ENCODE results near the gene PUSL1.
"Not testable (repeated sequence)": the region's sequence is repeated elsewhere in the genome, so short reads cannot be mapped to it uniquely, and the experiment has no call there.

PUSL1 gene

DNA sequence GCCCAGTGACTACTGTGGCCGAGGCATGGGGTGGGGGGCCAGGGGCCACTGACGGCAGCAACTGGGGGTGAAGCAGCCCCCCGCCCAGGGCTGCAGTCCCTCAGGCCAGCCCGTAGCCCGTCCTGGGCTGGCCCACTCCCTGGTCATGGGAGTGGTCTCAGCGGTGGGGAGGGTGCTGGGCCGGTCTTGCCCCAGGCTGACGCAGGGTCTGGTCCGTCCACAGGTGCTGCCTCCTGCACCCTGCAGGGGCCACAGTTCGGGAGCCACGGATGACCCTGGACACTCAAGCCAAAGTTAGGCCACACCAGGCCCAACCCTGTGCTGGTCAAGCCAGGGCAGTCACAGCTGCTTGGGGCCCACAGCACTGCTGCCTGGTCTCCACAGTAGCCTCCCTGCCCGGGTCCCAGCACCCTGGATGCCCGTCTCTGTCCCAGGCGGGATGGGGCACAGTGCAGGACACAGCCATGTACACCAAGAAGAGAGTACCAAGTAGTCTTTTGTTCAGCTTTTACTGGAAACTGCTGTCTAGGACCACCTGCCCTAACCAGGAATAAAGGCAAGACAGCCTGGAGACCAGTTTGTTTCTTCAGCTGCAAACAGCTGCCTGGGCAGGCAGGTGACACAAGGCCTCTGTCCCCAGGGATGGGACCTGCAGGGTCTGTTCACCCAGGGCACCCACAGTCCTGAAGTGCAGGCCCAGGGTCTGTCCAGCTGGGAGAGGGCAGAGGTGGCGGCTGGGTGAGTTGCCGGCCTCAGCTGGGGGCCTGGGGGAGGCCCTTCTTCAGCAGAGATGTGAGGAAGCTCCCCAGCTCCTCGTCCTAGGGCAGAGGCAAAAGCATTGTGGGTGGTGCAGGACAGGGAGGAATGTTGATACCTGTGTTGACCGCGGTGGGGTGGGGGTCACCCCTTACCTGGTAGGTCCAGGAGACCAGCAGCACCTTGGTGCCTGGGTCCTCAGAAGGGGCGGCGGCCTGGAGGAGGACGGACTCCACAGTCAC is 3.0 kb downstream of the PUSL1 start:
- DNase-seq: no peak

DNA sequence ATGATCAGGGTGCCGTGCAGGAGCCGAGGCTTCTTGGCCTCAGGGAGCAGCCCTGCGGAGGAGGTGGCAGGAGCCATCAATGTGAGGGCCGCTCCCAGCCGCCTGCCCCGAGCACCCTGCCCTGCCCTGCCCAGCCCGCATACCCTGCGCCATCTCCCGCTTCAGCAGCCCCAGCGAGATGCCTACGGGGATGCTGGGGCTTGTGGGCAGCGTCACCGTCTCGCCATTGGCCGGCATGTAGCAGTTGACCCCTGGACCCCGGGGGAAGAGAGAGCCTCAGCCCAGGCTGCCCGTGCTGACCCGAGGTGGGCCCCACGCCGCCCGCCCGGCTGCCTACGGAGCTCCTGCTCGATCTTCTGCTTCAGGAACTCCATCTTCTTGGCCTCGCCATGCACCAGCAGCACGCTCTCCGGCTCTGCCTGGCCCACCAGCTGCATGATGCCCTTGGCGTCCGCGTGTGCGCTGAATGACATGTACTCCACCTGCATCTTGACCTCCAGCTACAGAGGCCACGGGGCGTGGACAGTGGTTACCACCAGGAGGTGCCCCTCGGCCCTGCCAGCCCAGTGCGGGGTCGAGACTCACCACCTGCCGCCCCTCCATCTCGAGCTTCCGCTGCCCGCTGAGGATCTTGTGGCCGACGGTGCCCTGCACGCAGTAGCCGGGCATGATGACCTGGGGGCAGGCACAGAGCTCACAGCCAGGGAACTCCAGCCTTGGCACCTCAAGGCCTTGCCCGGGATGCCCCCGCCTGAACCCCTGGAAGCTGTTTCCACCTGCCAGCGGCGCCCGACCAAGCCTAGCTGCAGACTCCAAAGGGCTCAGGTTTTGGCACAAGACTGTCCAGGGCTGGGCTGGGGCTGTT is 4.3 kb downstream of the PUSL1 start:
- DNase-seq: no peak

DNA sequence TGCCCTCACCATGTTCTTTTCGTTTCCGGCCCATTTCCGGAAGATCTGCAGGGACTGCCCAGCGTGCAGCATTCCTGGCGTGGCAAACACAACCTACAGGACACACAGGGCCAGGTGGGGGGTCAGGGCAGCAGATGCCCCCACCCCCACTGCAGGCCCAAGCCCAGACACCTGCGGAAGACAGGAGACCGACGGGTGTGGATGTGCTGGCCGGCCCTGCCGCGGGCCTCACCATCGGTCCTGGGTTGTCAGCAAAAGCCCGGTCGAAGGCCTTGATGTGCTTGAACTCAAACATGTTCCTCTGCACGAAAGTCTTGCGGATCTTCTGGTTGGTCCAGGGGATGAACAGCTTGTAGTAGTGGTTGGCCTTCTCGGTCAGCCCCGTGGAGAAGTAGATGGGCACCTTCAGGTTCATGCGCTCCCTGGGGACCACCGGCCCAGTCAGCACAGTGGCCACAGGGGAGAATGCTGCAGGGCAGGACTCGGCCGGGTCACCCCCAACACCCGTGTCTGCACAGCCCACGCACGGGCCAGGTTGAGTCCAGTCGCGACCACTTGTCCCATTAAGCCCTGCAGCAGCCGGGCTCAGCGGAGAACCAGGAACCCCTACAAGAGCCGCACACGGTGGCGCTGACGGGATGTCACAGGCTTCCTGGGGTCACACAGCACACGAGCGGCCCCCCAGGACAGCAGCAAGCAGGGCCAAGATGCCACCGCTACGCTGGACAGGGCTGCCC is 5.3 kb downstream of the PUSL1 start:
- DNase-seq: no peak

DNA sequence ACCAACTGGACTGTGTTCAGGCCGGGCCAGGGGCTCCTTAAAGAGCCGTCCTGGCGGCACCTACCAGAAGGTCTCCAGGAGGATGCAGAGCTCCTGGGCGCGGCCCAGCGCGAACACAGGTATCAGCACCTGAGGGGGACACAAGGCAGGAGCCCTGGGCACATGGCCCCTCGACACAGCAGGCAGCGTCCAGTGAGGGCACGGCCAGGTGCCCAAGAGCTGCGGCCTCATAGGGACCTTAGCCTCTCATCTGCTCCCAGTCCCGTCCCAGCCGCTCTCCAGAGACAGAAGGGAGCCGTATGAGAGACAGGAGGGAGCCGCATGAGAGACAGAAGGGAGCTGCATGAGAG is 5.8 kb downstream of the PUSL1 start:
- DNase-seq: no peak

DNA sequence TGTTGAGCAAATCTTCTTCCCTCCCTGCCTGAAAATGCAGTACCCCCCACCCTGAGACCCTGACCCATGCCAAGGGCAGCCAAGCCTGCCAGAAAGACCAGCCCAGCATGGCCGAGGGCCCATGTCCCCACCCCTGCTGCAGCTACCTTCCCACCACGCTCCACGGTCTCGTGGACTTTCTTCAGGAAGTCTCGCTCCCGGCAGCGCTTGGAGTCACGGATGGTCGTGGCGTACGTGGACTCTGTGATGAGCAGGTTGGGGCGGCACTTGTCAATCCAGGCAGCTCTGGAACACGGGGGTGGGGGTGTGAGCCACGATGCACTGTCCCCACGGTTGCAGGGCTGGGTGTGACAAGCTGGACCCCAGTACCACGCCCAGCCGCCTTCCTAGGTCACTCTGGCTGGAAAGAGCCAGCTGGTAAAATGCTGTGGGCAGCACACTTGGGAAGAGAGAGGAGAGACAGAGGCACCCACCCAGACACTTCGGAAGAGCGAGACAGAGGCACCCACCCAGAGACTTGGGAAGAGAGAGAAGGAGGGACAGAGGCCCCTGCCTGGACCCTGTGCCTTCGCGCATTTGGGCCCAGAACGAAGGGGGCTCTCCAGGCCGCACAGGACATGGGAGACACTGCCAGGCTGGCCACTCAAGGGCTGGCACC is 6.4 kb downstream of the PUSL1 start:
- no peak for DNase-seq

DNA sequence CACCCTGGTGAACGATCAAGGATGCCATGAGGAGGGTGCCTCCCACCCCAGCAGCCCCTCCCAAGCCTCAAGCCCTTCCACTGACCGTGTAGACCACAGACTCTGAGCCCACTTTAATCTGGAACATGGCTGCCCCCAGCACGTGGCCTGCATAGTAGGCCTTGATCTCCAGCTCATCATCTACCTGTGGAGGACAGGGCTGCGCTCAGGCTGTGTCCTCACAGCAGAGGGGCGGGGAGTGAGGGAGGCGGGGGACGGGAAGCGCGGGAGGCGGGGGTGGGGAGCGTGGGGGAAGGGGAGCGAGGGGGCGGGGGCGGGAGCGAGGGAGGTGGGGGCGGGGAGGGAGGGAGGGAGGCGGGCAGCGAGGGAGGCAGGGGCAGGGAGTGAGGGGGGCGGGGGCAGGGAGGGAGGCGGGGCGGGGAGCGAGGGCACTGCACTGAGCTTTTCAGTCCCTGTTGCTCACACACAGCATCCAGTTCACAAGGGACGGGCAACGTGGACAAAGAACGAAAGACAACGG is 7.1 kb downstream of the PUSL1 start:
- DNase-seq: no peak

DNA sequence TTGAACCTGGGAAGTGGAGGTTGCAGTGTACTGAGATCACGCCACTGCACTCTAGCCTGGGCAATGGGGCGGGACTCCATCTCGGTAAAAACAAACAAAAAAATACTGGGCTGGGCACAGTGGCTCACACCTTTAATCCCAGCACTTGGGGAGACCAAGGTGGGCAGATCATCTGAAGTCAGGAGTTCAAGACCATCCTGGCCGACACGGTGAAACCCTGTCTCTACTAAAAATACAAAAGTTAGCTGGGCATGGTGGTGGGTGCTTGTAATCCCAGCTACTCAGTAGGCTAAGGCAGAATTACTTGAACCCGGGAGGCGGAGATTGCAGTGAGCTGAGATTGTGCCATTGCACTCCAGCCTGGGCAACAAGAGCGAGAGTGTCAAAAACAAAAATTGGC is 7.8 kb downstream of the PUSL1 start:
- DNase-seq: not testable (repeated sequence)

DNA sequence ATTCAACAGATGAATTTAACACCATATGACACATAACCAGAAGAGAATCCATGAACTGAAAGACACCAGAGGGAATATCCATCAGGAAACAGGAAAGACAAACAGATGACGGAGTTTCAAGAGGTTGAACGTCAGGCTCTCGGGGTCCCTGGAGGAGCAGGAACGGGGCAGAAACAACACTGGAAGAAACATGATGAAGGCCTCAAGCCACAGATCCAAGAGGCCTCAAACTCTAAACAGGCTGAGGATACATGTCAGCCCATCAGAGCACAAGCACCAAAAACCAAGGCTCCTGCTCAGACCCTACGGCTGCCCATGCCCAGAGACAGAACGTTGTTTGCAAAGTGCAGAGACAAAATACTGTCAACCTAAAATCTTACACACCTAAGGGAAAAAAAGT is 9.0 kb downstream of the PUSL1 start:
- no peak for DNase-seq

DNA sequence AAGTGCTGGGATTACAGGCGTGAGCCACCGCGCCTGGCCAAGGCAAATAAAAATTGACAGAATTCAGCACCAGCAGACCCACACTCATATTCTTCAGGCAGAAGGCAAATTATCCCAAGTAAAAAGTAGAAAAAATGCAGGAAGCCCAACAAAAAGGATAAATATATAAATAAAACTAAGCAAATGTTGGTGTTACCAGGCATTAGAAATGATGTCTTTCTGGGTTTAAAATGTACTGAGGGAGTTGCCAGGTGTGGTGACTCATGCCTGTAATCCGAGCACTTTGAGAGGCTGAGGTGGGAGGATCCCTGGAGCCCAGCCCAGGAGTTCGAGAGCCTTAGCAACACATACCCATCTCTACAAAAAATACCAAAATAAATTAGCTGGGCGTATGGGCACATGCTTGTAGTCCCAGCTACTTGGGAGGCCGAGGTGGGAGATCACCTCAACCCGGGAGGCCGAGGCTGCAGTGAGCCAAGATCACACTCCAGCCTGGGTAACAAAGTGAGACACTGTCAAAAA is 9.8 kb downstream of the PUSL1 start:
- no peak for DNase-seq

DNA sequence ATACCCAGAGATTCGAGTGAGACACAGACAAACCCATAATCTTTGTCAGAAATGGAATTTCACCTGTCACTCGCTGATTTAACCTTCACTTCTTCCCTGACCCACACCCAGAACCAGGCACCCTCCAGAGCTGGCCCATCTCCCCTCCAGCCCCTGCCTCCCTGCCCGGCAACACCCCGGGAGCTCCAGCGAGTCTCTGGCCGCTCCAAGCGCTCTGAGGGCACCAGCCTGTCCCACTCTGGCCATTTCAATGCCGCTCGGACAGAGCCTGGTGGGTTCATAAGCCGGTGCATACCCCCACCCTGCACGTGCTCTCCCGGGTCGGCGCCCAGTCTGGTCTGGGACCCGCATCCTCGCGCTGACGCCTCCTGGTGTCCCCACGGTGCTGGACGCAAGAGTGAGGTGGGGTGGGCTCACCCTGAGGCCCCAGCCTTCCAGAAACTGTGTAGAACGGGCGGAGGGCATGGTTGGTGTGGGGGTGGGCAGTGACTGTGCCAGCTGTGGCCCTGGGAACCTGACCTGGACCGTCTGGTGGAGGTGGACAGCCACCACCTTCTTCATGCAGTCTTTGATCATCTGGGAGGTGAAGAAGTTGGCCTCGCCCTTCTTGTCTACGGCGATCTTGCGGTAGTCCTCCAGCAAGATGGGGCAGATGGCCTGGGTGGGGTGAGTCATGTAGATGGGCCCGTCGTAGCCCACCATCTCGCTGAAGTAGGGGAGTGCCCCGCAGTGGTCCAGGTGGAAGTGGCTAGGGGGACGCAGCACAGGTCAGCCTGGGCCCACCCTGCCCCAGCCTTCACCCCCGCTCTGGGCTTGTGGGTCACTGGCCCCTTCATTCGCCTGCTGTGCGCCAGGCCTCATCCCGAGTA is 10.6 kb downstream of the PUSL1 start:
- no peak for DNase-seq

DNA sequence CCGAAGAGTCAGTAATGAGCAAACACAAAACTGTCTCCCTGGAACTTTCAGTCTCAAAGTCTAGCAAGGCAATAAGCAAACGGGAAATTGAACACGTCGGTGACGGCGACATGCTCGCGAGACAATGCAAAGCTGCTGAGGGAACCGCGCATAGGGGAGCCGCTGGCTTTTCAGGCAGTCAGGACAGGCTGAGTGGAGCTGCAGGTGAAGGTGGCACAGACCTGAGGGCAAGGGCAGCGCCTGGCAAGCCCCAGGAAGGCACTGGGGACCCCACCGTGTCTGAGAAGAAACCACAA is 11.2 kb downstream of the PUSL1 start:
- DNase-seq: no peak

DNA sequence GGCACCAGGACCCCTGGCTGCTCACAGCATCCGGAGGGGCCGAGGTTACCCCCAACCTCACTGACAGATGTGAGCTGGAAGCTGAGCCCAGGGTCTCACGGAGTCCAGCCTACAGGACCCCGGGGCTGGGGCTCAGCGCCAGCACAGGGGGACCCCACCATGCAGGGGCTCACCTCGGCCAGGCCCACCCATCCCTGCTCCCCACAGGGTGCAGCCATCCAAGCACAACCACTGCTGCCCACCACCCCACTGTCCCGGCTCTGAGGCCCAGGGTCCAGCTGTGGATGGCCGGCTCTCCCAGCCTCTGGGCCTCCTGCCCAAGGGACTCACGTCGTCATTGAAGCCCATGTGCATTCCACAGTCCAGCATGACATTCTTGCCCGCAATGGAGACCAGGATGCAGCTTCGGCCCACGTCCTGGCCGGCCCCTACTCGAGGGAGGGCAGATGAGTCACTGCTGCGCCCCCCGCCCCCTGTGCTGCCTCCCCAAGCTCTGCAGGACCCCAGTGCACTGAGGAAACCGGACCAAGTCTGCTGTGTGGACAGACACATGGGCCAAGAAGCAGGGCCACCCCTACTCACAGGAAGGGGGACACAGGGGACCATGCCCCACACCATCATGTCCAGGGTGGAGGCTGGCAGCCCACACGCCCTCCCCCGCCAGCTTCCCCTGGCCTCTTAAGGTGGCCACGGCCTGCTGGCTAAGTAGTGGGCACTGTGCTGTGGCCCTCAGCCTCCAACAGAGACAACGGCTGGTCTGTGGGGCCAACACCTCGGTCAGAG is 12.5 kb downstream of the PUSL1 start:
- no peak for DNase-seq

DNA sequence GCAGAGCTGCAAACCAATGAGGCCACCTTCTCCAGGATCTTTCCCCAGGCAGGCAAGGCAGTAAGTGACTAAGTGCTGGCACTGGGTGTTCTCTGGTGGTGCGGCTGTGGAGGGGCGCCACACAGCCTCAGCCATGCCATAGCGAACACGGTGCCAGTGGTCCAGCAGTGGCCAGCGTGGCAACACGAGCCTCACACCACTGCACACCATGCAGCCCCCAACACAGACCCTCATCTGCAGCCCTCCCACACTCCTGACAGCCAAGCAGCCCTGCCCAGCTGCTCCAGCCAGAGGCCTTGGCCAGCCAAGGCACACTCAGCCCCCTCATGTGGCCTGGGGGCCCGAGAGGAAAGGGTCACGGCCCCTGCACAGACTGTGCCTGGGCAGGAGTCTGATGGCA is 13.1 kb downstream of the PUSL1 start:
- DNase-seq: no peak

DNA sequence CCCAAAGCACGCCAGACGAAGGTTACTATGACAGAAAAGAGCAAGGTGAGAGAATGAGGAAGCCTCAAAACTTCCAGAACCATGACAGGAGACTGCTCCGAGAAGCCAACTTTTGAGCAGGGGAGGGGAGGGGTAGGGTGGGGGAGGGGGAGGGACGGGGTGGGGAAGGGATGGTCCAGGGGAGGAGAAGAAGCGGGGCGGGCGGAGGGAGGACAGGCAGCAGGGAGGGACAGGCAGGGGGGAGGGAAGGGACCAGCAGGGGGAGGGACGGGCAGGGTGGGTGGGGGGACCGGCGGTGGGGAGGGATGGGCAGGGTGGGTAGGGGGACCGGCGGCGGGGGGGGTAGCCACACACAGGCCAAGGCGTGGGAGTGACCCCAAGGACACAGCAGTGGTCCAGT is 14.0 kb downstream of the PUSL1 start:
- DNase-seq: no peak

DNA sequence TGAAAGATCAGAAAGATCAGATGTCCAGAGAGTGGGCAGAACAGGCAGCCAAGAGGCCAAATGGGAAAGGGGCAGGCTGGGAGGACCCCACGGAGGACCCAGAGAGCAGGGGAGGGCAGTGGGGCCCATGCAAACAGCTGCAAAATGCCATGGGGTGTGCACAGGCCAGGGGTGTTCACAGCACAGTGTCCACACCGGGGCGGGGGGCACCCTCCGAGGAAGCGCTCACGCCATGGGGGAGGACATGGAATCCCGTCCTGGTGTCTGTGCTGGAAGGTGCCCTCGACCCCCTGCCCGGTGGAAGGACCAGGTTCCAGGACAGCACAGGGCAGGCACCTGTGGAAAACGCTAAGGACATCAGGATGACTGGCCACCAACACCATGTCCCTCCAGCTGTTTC is 14.6 kb downstream of the PUSL1 start:
- DNase-seq: no peak

DNA sequence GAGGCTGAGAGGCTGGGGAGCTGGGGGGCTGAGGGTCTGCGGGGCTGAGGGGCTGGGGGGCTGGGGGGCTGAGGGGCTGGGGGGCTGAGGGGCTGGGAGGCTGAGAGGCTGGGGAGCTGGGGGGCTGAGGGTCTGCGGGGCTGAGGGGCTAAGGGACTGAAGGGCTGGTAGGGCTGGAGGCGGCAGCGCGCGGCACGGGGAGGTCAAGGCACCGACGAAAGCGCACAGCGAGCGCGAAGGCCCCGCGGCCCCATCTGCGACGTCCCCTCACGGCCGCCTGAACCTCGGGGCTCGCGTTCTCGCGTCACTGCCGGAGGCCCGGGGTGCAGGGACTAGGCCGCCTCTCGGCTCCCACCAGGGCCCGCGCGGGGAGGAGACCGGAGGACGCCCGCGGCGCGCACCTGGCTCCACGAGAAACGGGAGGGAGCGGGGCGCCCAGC is 15.7 kb downstream of the PUSL1 start:
- DNase-seq: no peak

DNA sequence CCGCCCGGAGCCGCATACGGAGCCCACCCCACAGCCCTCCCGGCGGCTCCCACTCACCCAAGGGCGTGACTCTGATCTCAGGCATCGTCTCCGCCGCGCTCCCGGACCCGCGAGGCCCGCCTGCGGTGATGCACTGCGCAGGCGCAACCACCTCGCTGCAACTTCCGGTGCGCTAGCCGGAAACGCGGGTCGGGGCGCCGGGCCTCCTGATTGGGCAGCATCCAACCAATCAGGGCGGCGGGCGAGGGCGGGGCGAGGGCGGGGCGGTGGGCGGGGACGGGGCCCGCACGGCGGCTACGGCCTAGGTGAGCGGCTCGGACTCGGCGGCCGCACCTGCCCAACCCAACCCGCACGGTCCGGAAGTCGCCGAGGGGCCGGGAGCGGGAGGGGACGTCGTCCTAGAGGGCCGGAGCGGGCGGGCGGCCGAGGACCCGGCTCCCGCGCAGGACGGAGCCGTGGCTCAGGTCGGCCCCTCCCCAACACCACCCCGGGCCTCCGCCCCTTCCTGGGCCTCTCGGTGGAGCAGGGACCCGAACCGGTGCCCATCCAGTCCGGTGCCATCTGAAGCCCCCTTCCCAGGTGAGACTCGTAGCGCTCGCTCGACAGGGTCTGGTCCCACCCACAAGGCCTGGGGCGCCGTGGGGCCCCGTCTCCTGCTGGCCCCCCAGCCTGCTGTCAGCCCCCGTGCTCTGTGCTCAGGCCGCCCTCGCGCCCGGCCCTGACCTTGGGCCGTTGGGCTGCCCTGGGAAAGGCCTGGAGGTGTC is 16.3 kb downstream of the PUSL1 start, which contains the start of the genes CPTP and INTS11:
Gene CPTP, plus strand, starts transcription at position 279 of the 764 bp plus-strand sequence. CDS start 2,109 bp downstream, outside the sequence.
Gene INTS11, minus strand, starts transcription at position 137 of the 764 bp plus-strand sequence. Its CDS starts 52 bp downstream, at position 85.
- DNase-seq: peak; percentile 81

DNA sequence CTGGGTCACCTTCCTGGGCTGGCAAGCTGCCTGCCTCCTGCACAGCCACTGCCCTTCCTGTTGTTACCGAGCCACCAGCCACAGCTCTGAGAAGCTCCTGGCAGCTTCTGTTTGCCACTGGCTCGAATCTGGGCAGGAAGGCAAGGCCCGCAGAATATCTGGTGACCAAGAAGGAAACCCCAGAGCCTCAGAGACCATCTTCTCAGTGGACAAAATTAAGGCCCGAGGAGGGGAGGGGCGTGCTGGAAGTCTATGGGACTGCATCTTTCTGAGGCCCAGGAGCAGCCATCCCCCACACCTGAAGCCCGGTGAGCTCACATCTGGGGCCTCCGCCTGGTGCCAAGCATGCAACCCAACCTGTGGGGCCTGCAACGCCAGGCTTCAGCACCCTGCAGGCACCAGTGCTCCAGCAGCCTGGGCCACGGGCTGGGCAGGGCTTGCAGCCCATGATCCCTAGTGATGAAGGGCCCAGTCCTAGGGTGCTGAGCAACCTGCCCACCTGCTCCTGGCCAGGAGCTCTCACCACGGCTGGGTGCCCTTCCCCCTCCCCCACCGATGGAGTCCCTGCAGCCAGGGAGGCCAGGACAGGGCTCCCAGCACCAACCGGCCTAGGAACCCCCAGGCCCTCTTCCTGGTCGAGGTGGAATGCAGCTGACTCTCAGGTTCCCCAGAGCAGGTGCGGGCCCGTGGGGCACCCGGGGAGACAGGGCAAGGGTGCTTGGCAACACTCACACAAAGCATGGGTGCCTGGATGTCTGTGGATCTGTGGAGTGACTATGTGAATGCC is 17.1 kb downstream of the PUSL1 start:
- no peak for DNase-seq

Measured in 8988T (cell line).